ENCODE data around the gene TMSB4X.
A peak's percentile ranks its signal among the peaks of the same experiment; 100 is the strongest.

The TMSB4X gene

GRCh38 chrX:12965131-12965940 is 9.6 kb upstream of the TMSB4X start:
- Histone ChIP-seq H3K9ac (ENCODE audit: low read depth in 1 of 2, low read length in 2 of 2) (no peak overlapping the region), H3K9me3 (ENCODE audit: control insufficient read depth in 2 of 2, low read length in 2 of 2) (no peaks in the 10 kb centered on the region), H3K4me1 (ENCODE audit: control insufficient read depth in 2 of 2, insufficient read depth in 2 of 2, low read length in 2 of 2) (no peaks in the 10 kb centered on the region), H3K27ac (ENCODE audit: low read depth in 2 of 2, low read length in 2 of 2) (no peak overlapping the region), H3K4me3 (ENCODE audit: low read length in 2 of 2) (no peak overlapping the region), H3K27me3 (ENCODE audit: control insufficient read depth in 2 of 2, insufficient read depth in 2 of 2, low read length in 2 of 2) (peaks cover 0 to 4% of the 10 kb centered on the region in 2 donors), H3K36me3 (ENCODE audit: control insufficient read depth in 2 of 2, insufficient read depth in 2 of 2, low read length in 2 of 2) (no peaks in the 10 kb centered on the region)

GRCh38 chrX:12966151-12966550 is 8.8 kb upstream of the TMSB4X start:
- H3K36me3 ChIP-seq (ENCODE audit: control insufficient read depth in 2 of 2, insufficient read depth in 2 of 2, low read length in 2 of 2) = no peaks in the 10 kb centered on the region
- no peaks in the 10 kb centered on the region for H3K9me3 ChIP-seq (ENCODE audit: control insufficient read depth in 2 of 2, low read length in 2 of 2)
- H3K27me3 ChIP-seq (ENCODE audit: control insufficient read depth in 2 of 2, insufficient read depth in 2 of 2, low read length in 2 of 2) = peaks cover 0 to 4% of the 10 kb centered on the region in 2 donors
- peaks cover 0 to 6% of the 10 kb centered on the region in 2 donors for H3K4me1 ChIP-seq (ENCODE audit: control insufficient read depth in 2 of 2, insufficient read depth in 2 of 2, low read length in 2 of 2)
- H3K27ac ChIP-seq (ENCODE audit: low read depth in 2 of 2, low read length in 2 of 2) = no peak overlapping the region
- H3K9ac ChIP-seq (ENCODE audit: low read depth in 1 of 2, low read length in 2 of 2) = no peak overlapping the region
- no peak overlapping the region for H3K4me3 ChIP-seq (ENCODE audit: low read length in 2 of 2)

- peak overlapping the region; percentile 14 to 52 for H3K27ac ChIP-seq (ENCODE audit: low read depth in 2 of 2, low read length in 2 of 2)
- no peak overlapping the region for H3K9ac ChIP-seq (ENCODE audit: low read depth in 1 of 2, low read length in 2 of 2)
- no peaks in the 10 kb centered on the region for H3K9me3 ChIP-seq (ENCODE audit: control insufficient read depth in 2 of 2, low read length in 2 of 2)
- no peaks in the 10 kb centered on the region for H3K36me3 ChIP-seq (ENCODE audit: control insufficient read depth in 2 of 2, insufficient read depth in 2 of 2, low read length in 2 of 2)
- peaks cover 0 to 10% of the 10 kb centered on the region in 2 donors for H3K4me1 ChIP-seq (ENCODE audit: control insufficient read depth in 2 of 2, insufficient read depth in 2 of 2, low read length in 2 of 2)
- H3K4me3 ChIP-seq (ENCODE audit: low read length in 2 of 2) = no peak overlapping the region
- peaks cover 0 to 4% of the 10 kb centered on the region in 2 donors for H3K27me3 ChIP-seq (ENCODE audit: control insufficient read depth in 2 of 2, insufficient read depth in 2 of 2, low read length in 2 of 2)
Observed at GRCh38 chrX:12967711-12968465, 7.0 kb upstream of the TMSB4X start.

- peak overlapping the region in 1 of 2 donors; percentile 27 for H3K4me3 ChIP-seq (ENCODE audit: low read length in 2 of 2)
- peak overlapping the region; percentile 38 to 46 for H3K9ac ChIP-seq (ENCODE audit: low read depth in 1 of 2, low read length in 2 of 2)
- H3K36me3 ChIP-seq (ENCODE audit: control insufficient read depth in 2 of 2, insufficient read depth in 2 of 2, low read length in 2 of 2) = peaks cover 0 to 4% of the 10 kb centered on the region in 2 donors
Observed at GRCh38 chrX:12970691-12971202, 4.2 kb upstream of the TMSB4X start.

GRCh38 chrX:12971282-12972003 is 3.5 kb upstream of the TMSB4X start:
- H3K36me3 ChIP-seq (ENCODE audit: control insufficient read depth in 2 of 2, insufficient read depth in 2 of 2, low read length in 2 of 2) = peaks cover 0 to 4% of the 10 kb centered on the region in 2 donors
- H3K9ac ChIP-seq (ENCODE audit: low read depth in 1 of 2, low read length in 2 of 2) = peak overlapping the region; percentile 38 to 46
- H3K4me3 ChIP-seq (ENCODE audit: low read length in 2 of 2) = peak overlapping the region in 1 of 2 donors; percentile 28
- peak overlapping the region; percentile 74 to 77 for H3K27ac ChIP-seq (ENCODE audit: low read depth in 2 of 2, low read length in 2 of 2)
- H3K27me3 ChIP-seq (ENCODE audit: control insufficient read depth in 2 of 2, insufficient read depth in 2 of 2, low read length in 2 of 2) = no peaks in the 10 kb centered on the region
- H3K4me1 ChIP-seq (ENCODE audit: control insufficient read depth in 2 of 2, insufficient read depth in 2 of 2, low read length in 2 of 2) = peaks cover 0 to 20% of the 10 kb centered on the region in 2 donors
- H3K9me3 ChIP-seq (ENCODE audit: control insufficient read depth in 2 of 2, low read length in 2 of 2) = no peaks in the 10 kb centered on the region

More at GRCh38 chrX:12970691-12971202, 4.2 kb upstream of the TMSB4X start:
- no peaks in the 10 kb centered on the region for H3K27me3 ChIP-seq (ENCODE audit: control insufficient read depth in 2 of 2, insufficient read depth in 2 of 2, low read length in 2 of 2)
- peaks cover 0 to 20% of the 10 kb centered on the region in 2 donors for H3K4me1 ChIP-seq (ENCODE audit: control insufficient read depth in 2 of 2, insufficient read depth in 2 of 2, low read length in 2 of 2)
- H3K27ac ChIP-seq (ENCODE audit: low read depth in 2 of 2, low read length in 2 of 2) = peak overlapping the region; percentile 74 to 77
- no peaks in the 10 kb centered on the region for H3K9me3 ChIP-seq (ENCODE audit: control insufficient read depth in 2 of 2, low read length in 2 of 2)

- no peaks in the 10 kb centered on the region for H3K27me3 ChIP-seq (ENCODE audit: control insufficient read depth in 2 of 2, insufficient read depth in 2 of 2, low read length in 2 of 2)
- H3K9me3 ChIP-seq (ENCODE audit: control insufficient read depth in 2 of 2, low read length in 2 of 2) = no peaks in the 10 kb centered on the region
- peak overlapping the region in 1 of 2 donors; percentile 38 for H3K4me3 ChIP-seq (ENCODE audit: low read length in 2 of 2)
- peak overlapping the region; percentile 9 to 46 for H3K9ac ChIP-seq (ENCODE audit: low read depth in 1 of 2, low read length in 2 of 2)
- H3K36me3 ChIP-seq (ENCODE audit: control insufficient read depth in 2 of 2, insufficient read depth in 2 of 2, low read length in 2 of 2) = peaks cover 0 to 7% of the 10 kb centered on the region in 2 donors
- H3K27ac ChIP-seq (ENCODE audit: low read depth in 2 of 2, low read length in 2 of 2) = peak overlapping the region; percentile 74 to 77
- H3K4me1 ChIP-seq (ENCODE audit: control insufficient read depth in 2 of 2, insufficient read depth in 2 of 2, low read length in 2 of 2) = peaks cover 0 to 20% of the 10 kb centered on the region in 2 donors
Observed at GRCh38 chrX:12972243-12972642, 2.7 kb upstream of the TMSB4X start.

- H3K9me3 ChIP-seq (ENCODE audit: control insufficient read depth in 2 of 2, low read length in 2 of 2) = no peaks in the 10 kb centered on the region
- H3K4me3 ChIP-seq (ENCODE audit: low read length in 2 of 2) = peak overlapping the region; percentile 87 to 92
- H3K9ac ChIP-seq (ENCODE audit: low read depth in 1 of 2, low read length in 2 of 2) = peak overlapping the region; percentile 14 to 96
- H3K36me3 ChIP-seq (ENCODE audit: control insufficient read depth in 2 of 2, insufficient read depth in 2 of 2, low read length in 2 of 2) = peaks cover 0 to 9% of the 10 kb centered on the region in 2 donors
- H3K27ac ChIP-seq (ENCODE audit: low read depth in 2 of 2, low read length in 2 of 2) = peak overlapping the region; percentile 97
- H3K27me3 ChIP-seq (ENCODE audit: control insufficient read depth in 2 of 2, insufficient read depth in 2 of 2, low read length in 2 of 2) = no peaks in the 10 kb centered on the region
- peaks cover 2 to 24% of the 10 kb centered on the region in 2 donors for H3K4me1 ChIP-seq (ENCODE audit: control insufficient read depth in 2 of 2, insufficient read depth in 2 of 2, low read length in 2 of 2)
Observed at GRCh38 chrX:12972878-12973560, 1.9 kb upstream of the TMSB4X start.

GRCh38 chrX:12973561-12974304 is 1.2 kb upstream of the TMSB4X start:
- Histone ChIP-seq H3K4me3 (ENCODE audit: low read length in 2 of 2) (peak overlapping the region; percentile 87 to 92), H3K9me3 (ENCODE audit: control insufficient read depth in 2 of 2, low read length in 2 of 2) (no peaks in the 10 kb centered on the region), H3K9ac (ENCODE audit: low read depth in 1 of 2, low read length in 2 of 2) (peak overlapping the region; percentile 85 to 96), H3K27me3 (ENCODE audit: control insufficient read depth in 2 of 2, insufficient read depth in 2 of 2, low read length in 2 of 2) (no peaks in the 10 kb centered on the region), H3K27ac (ENCODE audit: low read depth in 2 of 2, low read length in 2 of 2) (peak overlapping the region; percentile 97), H3K4me1 (ENCODE audit: control insufficient read depth in 2 of 2, insufficient read depth in 2 of 2, low read length in 2 of 2) (peaks cover 2 to 28% of the 10 kb centered on the region in 2 donors), H3K36me3 (ENCODE audit: control insufficient read depth in 2 of 2, insufficient read depth in 2 of 2, low read length in 2 of 2) (peaks cover 0 to 9% of the 10 kb centered on the region in 2 donors)
